Smooth muscle cell of the umbilical artery (primary cell): Measurements from ENCODE around the gene C2orf66. TPM values are rescaled to one million over a fixed set of nuclear protein-coding genes. Genes with fewer than 3 reads are reported as not detected.

Source experiments
- total RNA-seq: library from RNA; depleted of rRNA; stranded (reverse); fragments of >200 nt; gene quantifications from 2 replicates; pipeline ENCODE4 v1.2.3, GENCODE V29; 2014

Gene C2orf66
- 0.28 and 0.30 TPM in 2 replicates for total RNA-seq

DNA sequence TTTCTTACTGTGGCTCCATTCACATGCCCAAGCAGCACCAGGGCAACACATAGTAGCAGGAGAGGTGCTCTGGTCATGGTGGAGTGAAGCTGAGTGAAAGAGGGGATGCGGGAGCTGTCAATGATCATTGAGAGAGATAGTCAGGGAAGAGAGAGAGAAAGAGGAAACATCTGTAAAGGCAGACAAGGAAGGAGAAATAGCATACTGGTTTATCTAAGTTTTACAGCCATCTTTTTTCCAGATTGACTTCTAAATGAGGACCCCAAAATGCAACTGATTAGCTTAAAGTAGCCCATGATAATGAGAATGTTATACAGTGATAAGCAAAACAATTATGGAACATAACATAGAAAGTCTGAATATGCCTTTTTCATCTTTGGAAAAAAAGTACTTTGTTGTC lies at the start of gene C2orf66:
Gene C2orf66, minus strand, starts transcription at position 96 of the 400 bp plus-strand sequence. Its CDS starts 19 bp downstream, at position 77.

Other genes starting within 250 kb of the C2orf66 start
- gene HECW2, start 215.8 kb downstream of the C2orf66 start, total RNA-seq, result 2.4 and 13.7 TPM in 2 replicates
- 1.8 and 7.0 TPM in 2 replicates for gene CCDC150, start 169.6 kb downstream of the C2orf66 start, total RNA-seq
- 41.0 and 48.9 TPM in 2 replicates for gene GTF3C3, start 9.7 kb downstream of the C2orf66 start, total RNA-seq
- gene PGAP1, start 117.4 kb upstream of the C2orf66 start, total RNA-seq, result 11.0 and 11.5 TPM in 2 replicates